ENCODE data around the gene FGD6.

GRCh38 chr12:95204141-95204866 is 13.0 kb downstream of the FGD6 start:
- TF ChIP-seq CTCF (IDR thresholded peaks at IDR 0.05) (no peak), EP300 (IDR thresholded peaks at IDR 0.05; ENCODE audit: low read depth) (no peak), POLR2A (IDR thresholded peaks at IDR 0.05) (no peak), POLR2AphosphoS5 (IDR thresholded peaks at IDR 0.05) (no peak)

Data from transverse colon (tissue), 4 donors.